Loucy (cell line): Measurements from ENCODE around the gene KCNJ1.

Source experiments
- H2AFZ ChIP-seq: fragments of 200-600 bp; sonication (generic); 2 replicates; pipeline ENCODE4 v1.6.0; 2016; ENCODE audit warnings: antibody characterized with exemption, mild to moderate bottlenecking, low read length, moderate library complexity
- H3F3A ChIP-seq: fragments of 200-600 bp; 2 replicates; pipeline ENCODE4 v1.6.0; 2016; ENCODE audit warnings: antibody characterized with exemption, low read depth, mild to moderate bottlenecking
- H3K27me3 ChIP-seq: fragments of 200-600 bp; sonication (generic); 2 replicates; pipeline ENCODE4 v1.6.1; 2014; ENCODE audit warnings: low read length, mild to moderate bottlenecking; ENCODE audit not compliant: insufficient read depth, poor library complexity, severe bottlenecking
- H3K36me3 ChIP-seq: fragments of 200-600 bp; sonication (generic); 2 replicates; pipeline ENCODE4 v1.6.1; 2016; ENCODE audit warnings: low read length; ENCODE audit not compliant: insufficient read depth
- H3K4me1 ChIP-seq: fragments of 200-600 bp; sonication (generic); 2 replicates; pipeline ENCODE4 v1.5.1; 2014; ENCODE audit warnings: low read length, mild to moderate bottlenecking; ENCODE audit not compliant: insufficient read depth, poor library complexity, severe bottlenecking
- H3K4me2 ChIP-seq: fragments of 200-600 bp; sonication (generic); 2 replicates; pipeline ENCODE4 v1.6.0; 2014; ENCODE audit warnings: antibody characterized with exemption, low read length, low read depth, mild to moderate bottlenecking; ENCODE audit not compliant: poor library complexity, severe bottlenecking
- H3K4me3 ChIP-seq: fragments of 200-600 bp; sonication (generic); 2 replicates; pipeline ENCODE4 v1.5.1; 2014; ENCODE audit warnings: low read length, mild to moderate bottlenecking, mixed read lengths; ENCODE audit not compliant: poor library complexity, severe bottlenecking
- H3K79me2 ChIP-seq: fragments of 200-600 bp; sonication (generic); 2 replicates; pipeline ENCODE4 v1.6.1; 2014; ENCODE audit warnings: low read length; ENCODE audit not compliant: insufficient read depth
- H3K9ac ChIP-seq: fragments of 200-600 bp; sonication (generic); 2 replicates; pipeline ENCODE4 v1.6.0; 2014; ENCODE audit warnings: mild to moderate bottlenecking, low read depth, low read length, moderate library complexity; ENCODE audit not compliant: poor library complexity, severe bottlenecking
- H3K9me2 ChIP-seq: fragments of 200-600 bp; sonication (generic); replicated peaks from 2 replicates; pipeline ENCODE4 v1.6.1; 2016; ENCODE audit warnings: low read depth, low read length, mixed read lengths
- H3K9me3 ChIP-seq: fragments of 200-600 bp; sonication (generic); 2 replicates; pipeline ENCODE4 v1.6.1; 2014; ENCODE audit warnings: mild to moderate bottlenecking, antibody characterized with exemption, low read length, low read depth; ENCODE audit not compliant: insufficient read depth
- H4K20me1 ChIP-seq: fragments of 200-600 bp; sonication (generic); 2 replicates; pipeline ENCODE4 v1.6.0; 2014; ENCODE audit warnings: antibody characterized with exemption, low read length, mild to moderate bottlenecking; ENCODE audit not compliant: insufficient read depth, poor library complexity, severe bottlenecking
- EZH2phosphoT487 ChIP-seq: fragments of 200-600 bp; IDR thresholded peaks from 2 replicates; pipeline ENCODE4 v1.6.1; 2018; ENCODE audit warnings: antibody characterized with exemption, mild to moderate bottlenecking, moderate library complexity, borderline replicate concordance
- TF ChIP-seq, protein P1 (sequence below): fragments of 200-600 bp; sonication (generic); conservative IDR thresholded peaks from 2 replicates; pipeline ENCODE4 v1.5.1; 2014; ENCODE audit warnings: mild to moderate bottlenecking, antibody characterized with exemption, low read length

Gene KCNJ1

GRCh38 chr11:128886406-128887124, 19.5 kb upstream of the KCNJ1 start:
- H3K9ac ChIP-seq: no peak overlapping the region
- H2AFZ ChIP-seq: no peak overlapping the region
- no peaks in the 10 kb centered on the region for H3K9me3 ChIP-seq
- H3K4me2 ChIP-seq: no peak overlapping the region
- H3K9me2 ChIP-seq: no peaks in the 10 kb centered on the region
- no peaks in the 10 kb centered on the region for H4K20me1 ChIP-seq
- no peaks in the 10 kb centered on the region for H3K36me3 ChIP-seq
- no peaks in the 10 kb centered on the region for H3K79me2 ChIP-seq
- no peak overlapping the region for H3K4me3 ChIP-seq
- no peaks in the 10 kb centered on the region for H3F3A ChIP-seq
- H3K27me3 ChIP-seq: peaks cover 8% of the 10 kb centered on the region
- peaks cover 9% of the 10 kb centered on the region for H3K4me1 ChIP-seq
- TF ChIP-seq EZH2phosphoT487: no peak
- TF ChIP-seq, protein P1, sequence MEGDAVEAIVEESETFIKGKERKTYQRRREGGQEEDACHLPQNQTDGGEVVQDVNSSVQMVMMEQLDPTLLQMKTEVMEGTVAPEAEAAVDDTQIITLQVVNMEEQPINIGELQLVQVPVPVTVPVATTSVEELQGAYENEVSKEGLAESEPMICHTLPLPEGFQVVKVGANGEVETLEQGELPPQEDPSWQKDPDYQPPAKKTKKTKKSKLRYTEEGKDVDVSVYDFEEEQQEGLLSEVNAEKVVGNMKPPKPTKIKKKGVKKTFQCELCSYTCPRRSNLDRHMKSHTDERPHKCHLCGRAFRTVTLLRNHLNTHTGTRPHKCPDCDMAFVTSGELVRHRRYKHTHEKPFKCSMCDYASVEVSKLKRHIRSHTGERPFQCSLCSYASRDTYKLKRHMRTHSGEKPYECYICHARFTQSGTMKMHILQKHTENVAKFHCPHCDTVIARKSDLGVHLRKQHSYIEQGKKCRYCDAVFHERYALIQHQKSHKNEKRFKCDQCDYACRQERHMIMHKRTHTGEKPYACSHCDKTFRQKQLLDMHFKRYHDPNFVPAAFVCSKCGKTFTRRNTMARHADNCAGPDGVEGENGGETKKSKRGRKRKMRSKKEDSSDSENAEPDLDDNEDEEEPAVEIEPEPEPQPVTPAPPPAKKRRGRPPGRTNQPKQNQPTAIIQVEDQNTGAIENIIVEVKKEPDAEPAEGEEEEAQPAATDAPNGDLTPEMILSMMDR: peak; percentile 68

DNA sequence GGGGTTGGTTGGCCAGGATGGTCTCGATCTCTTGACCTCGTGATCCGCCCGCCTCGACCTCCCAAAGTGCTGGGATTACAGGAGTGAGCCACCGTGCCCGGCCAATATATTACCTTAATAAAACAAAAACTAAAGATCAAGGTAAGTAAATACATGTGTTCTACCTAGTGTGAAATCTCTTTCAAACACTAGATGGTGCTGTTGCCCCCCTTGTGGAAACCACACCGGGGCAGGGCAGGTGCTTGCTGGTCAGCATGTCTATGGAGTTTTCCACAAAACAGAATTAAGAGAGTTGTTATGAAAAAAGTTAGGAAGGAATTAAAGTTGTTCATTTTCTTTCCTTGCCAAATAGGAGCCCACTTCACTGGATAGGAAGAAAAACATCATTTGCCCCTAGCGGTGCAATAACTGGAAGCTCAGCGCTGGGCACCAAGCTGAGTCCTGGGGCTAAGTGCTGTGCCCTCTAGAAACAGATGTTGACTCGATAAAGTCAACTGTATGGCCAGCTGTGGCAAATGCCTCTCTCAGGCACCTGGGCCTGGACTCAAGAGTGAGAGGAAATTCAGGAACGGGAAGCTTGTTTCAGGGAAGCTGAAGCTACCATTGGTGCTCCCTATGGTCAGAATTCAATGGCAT, 17.7 kb upstream of the KCNJ1 start:
- Histone ChIP-seq H3K9me3 (no peaks in the 10 kb centered on the region), H3K36me3 (no peaks in the 10 kb centered on the region), H3K9me2 (no peaks in the 10 kb centered on the region), H2AFZ (no peak overlapping the region), H3F3A (no peaks in the 10 kb centered on the region), H3K79me2 (no peaks in the 10 kb centered on the region), H3K27me3 (peaks cover 6% of the 10 kb centered on the region), H4K20me1 (no peaks in the 10 kb centered on the region), H3K4me3 (no peak overlapping the region), H3K4me2 (no peak overlapping the region), H3K4me1 (peaks cover 9% of the 10 kb centered on the region), H3K9ac (no peak overlapping the region)
- TF ChIP-seq, protein P1: peak; percentile 84
- TF ChIP-seq EZH2phosphoT487: no peak

DNA sequence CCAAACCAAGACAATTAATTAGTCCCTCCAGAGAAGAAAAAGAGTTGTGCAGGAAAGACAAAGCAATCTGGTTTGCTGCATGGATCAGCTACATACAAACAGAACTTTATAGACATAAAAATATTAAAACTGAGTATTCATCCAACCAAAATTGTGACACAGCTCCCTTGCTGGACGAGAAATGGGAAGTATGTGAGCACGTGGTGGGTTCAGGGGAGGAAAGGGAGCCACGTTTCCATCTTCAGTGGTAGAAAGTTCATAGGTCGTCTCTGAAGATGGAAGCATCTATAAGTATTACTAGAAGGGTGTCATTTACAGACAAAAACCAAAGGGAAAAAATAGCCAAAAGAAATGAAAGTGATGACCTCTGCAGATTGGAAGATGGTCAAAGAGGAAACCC, 17.0 kb upstream of the KCNJ1 start:
- peaks cover 9% of the 10 kb centered on the region for H3K4me1 ChIP-seq
- H3F3A ChIP-seq: no peaks in the 10 kb centered on the region
- no peaks in the 10 kb centered on the region for H3K9me3 ChIP-seq
- no peak overlapping the region; the same call in 1 of the 2 replicates for H2AFZ ChIP-seq
- no peaks in the 10 kb centered on the region for H3K9me2 ChIP-seq
- H3K36me3 ChIP-seq: no peaks in the 10 kb centered on the region
- TF ChIP-seq, protein P1: no peak
- no peak for TF ChIP-seq EZH2phosphoT487
- H3K4me2 ChIP-seq: no peak overlapping the region
- no peak overlapping the region for H3K4me3 ChIP-seq
- no peaks in the 10 kb centered on the region for H4K20me1 ChIP-seq
- no peak overlapping the region for H3K9ac ChIP-seq
- no peaks in the 10 kb centered on the region for H3K27me3 ChIP-seq
- no peaks in the 10 kb centered on the region for H3K79me2 ChIP-seq
